Epithelial cell of proximal tubule (primary cell): Measurements from ENCODE around the gene SLAMF6. TPM values are rescaled to one million over a fixed set of nuclear protein-coding genes. Genes with fewer than 3 reads are reported as not detected.

Source experiments
- DNase-seq: peaks from one replicate; pipeline ENCODE4 v3.0.0-alpha.2; 2011; ENCODE audit warnings: low read depth
- H3K4me3 ChIP-seq: 2 replicates; pipeline ENCODE4 v1.5.1; 2011; ENCODE audit warnings: low read depth, mild to moderate bottlenecking, low read length
- total RNA-seq: library from RNA; depleted of rRNA; stranded (reverse); fragments of >200 nt; gene quantifications from 2 replicates; pipeline ENCODE4 v1.2.3, GENCODE V29; 2015
- TF ChIP-seq, protein P1 (sequence below): conservative IDR thresholded peaks from 2 replicates; pipeline ENCODE4 v1.5.1; 2012; ENCODE audit warnings: low read depth, mild to moderate bottlenecking, low read length

Gene SLAMF6
- total RNA-seq, 1 donor from 2014 or later: not detected

DNA sequence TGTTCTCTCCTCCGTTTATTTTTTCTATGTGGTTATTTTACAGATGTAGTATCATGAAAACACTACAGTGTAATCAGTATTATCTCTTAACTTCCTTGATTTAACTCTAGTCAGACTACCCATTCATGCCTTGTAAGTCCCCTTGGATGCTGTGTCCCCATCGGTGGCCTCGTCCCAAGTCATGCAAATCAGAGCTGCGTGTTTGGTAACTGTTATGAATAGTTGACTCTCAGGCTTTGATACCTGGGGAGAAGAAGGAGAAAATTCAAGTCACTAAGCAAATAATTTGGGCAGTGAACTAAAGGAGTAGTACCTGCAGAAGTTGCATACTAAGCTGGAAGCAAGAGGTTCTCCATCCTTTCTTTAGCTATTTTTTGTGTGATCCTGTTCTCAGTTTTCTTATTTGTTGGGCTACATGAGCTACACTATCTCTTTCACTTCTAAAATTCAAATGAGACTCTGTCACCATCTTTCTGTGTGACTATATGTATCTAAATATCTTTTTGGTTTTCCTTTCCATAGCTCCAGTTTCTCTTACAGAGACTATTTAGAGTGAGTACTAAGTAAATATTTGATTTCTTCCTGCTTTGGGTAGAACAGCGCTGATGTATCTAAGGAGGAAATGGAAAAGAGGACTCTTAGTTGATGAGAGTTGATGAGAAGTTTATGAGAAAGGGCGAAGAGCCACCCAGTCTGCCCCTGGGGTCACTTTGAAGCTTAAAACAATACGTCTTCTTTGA is 71.8 kb downstream of the SLAMF6 start:
- no peak overlapping the region for H3K4me3 ChIP-seq
- DNase-seq: no peak
- TF ChIP-seq, protein P1, sequence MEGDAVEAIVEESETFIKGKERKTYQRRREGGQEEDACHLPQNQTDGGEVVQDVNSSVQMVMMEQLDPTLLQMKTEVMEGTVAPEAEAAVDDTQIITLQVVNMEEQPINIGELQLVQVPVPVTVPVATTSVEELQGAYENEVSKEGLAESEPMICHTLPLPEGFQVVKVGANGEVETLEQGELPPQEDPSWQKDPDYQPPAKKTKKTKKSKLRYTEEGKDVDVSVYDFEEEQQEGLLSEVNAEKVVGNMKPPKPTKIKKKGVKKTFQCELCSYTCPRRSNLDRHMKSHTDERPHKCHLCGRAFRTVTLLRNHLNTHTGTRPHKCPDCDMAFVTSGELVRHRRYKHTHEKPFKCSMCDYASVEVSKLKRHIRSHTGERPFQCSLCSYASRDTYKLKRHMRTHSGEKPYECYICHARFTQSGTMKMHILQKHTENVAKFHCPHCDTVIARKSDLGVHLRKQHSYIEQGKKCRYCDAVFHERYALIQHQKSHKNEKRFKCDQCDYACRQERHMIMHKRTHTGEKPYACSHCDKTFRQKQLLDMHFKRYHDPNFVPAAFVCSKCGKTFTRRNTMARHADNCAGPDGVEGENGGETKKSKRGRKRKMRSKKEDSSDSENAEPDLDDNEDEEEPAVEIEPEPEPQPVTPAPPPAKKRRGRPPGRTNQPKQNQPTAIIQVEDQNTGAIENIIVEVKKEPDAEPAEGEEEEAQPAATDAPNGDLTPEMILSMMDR: no peak

DNA sequence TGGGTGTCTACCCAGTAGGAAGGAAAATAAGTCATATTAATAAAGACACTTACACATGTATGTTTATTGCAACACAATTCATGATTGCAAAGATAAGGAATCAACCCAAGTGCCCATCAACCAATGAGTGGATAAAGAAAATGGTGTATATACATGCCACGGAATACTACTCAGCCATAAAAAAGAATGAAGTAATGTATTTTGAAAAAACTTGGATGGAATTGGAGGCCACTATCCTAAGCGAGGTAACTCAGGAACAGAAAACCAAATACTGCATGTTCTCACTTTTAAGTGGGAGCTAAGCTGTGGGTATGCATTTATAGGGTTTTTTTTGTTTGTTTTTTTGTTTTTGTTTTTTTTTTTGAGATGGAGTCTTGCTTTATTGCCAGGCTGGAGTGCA is 73.6 kb downstream of the SLAMF6 start:
- TF ChIP-seq, protein P1: no peak
- H3K4me3 ChIP-seq: no peak overlapping the region
- DNase-seq: no peak

DNA sequence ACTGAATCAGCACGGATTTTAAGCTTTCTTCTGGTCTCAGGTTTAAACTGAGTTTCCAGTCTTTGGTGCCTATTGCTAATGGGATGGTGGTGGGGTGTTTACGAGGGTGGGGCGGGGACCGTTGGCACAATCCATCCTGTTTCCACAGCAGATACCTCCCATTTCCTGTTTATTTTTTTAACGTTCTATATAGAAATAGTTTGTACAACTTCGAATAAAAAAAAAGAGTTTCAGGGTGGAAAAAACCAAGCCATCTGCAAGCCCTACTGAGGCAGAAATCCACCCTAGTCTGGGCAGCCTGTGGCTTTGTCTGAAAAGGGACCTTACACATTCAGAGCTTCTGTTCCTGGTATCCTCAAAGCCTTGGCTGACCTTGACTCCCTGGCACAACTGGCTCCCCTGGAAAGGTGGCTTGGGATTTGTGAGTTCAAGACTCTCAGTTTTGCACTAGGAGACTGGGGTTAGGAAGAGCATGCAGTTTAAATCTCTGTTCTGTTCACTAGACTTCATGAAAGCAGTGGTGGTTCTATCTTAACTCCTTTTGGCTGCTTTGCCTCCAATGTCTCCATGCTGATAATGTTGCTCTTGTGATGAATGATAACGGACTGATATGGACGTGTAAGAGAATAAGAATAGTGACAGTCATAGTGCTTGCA is 76.0 kb downstream of the SLAMF6 start:
- TF ChIP-seq, protein P1: no peak
- no peak overlapping the region for H3K4me3 ChIP-seq
- no peak for DNase-seq

DNA sequence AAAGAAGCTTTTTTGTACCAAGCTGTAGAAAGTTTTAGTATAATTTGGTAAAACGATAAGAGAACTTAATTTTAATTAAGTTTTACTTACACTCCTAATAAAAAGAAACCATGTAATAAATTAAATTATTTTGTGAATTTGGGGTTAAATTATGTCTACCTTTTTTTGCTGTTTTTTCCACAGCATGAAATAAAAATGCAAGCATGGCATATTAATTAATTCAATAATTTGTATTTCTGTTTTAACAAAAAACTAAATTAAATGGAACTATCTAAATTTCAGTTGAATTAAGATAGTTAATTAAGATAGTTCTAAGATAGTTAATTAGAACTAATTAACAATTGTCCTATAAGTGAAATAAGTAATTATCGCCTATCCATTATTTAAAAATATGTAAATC is 83.3 kb downstream of the SLAMF6 start:
- no peak overlapping the region for H3K4me3 ChIP-seq
- TF ChIP-seq, protein P1: no peak
- no peak for DNase-seq

DNA sequence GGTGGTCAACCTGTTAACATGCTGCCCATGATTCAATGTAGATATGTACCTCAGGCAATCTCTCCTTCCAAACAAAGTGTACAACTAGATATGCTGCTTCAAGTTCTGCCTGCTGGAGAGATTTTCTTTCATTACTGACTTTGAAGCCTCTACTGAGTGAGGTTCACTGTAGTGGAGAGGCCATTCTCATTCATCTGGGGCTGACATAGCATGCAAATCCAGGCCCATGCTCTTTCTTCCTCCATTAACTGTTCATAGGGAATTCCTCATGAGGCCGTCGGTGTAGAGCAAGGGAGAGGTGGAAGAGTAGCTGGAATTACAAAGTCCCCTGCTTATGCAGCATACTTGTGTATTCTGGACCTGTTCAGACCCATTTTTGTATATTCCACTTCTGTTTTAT is 84.1 kb downstream of the SLAMF6 start:
- TF ChIP-seq, protein P1: no peak

DNA sequence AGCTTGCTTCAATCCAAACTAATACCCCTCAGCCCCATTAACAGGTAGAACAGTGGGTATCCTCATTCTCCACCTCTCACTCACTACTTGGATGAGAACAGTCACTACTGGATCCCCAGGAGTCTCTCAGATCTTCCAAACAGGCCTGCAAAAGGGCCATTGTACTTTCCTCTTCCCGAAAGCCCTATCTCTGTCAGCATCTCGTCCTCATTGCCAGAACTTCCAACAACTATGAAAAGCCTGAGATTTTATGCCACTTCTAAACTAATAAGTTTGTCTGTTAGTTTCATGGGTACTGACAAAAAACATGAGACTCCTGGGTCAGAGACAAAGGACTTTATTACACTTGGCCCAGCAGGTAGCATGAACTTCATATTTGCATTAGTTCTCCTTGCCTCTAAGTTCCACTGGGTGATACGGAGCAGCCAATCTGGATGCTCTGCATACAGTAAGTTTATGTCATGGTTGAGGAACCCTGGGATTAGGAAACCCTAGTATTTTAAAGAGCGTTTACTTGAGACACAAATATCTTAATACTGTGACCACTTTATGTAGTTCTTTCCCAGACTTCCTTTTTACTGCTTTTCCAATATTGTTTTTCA is 84.6 kb downstream of the SLAMF6 start:
- no peak for DNase-seq
- H3K4me3 ChIP-seq: no peak overlapping the region
- TF ChIP-seq, protein P1: no peak

More for the DNA sequence above, 84.1 kb downstream of the SLAMF6 start:
- no peak overlapping the region for H3K4me3 ChIP-seq
- no peak for DNase-seq
